Fibroblast of mammary gland (primary cell): ENCODE measurements around the gene SERPINB5.
"Not testable (repeated sequence)": the region's sequence is repeated elsewhere in the genome, so short reads cannot be mapped to it uniquely, and the experiment has no call there.

Experiments used
- DNase-seq: peaks from one replicate; pipeline ENCODE4 v3.0.0-alpha.2; 2010; ENCODE audit warnings: low read depth
- H3K4me3 ChIP-seq: 2 replicates; pipeline ENCODE4 v1.5.1; 2011; ENCODE audit warnings: low read depth, mild to moderate bottlenecking, low read length, moderate library complexity; ENCODE audit not compliant: control insufficient read depth
- TF ChIP-seq, protein P1 (sequence below): conservative IDR thresholded peaks from 2 replicates; pipeline ENCODE4 v1.5.1; 2011; ENCODE audit warnings: low read depth, low read length, inconsistent platforms; ENCODE audit not compliant: control insufficient read depth, insufficient read depth

The SERPINB5 gene

DNA sequence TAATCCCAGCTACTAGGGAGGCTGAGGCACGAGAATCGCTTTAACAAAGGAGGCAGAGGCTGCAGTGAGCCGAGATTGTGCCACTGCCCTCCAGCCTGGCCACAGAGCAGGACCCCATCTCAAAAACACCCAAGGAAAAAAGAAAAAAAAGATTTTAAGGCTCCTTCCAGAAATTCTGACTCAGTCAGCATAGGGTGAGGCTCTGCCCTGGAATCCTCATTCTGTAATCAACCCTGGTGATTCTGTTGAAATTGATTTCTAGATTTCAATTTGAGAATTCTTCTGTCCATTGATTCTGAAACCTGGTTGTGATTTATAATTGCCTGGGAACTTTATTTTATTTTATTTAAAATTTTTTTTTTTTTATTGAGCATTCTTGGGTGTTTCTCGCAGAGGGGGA lies 27.3 kb upstream of the SERPINB5 start:
- no peak for DNase-seq
- TF ChIP-seq, protein P1, sequence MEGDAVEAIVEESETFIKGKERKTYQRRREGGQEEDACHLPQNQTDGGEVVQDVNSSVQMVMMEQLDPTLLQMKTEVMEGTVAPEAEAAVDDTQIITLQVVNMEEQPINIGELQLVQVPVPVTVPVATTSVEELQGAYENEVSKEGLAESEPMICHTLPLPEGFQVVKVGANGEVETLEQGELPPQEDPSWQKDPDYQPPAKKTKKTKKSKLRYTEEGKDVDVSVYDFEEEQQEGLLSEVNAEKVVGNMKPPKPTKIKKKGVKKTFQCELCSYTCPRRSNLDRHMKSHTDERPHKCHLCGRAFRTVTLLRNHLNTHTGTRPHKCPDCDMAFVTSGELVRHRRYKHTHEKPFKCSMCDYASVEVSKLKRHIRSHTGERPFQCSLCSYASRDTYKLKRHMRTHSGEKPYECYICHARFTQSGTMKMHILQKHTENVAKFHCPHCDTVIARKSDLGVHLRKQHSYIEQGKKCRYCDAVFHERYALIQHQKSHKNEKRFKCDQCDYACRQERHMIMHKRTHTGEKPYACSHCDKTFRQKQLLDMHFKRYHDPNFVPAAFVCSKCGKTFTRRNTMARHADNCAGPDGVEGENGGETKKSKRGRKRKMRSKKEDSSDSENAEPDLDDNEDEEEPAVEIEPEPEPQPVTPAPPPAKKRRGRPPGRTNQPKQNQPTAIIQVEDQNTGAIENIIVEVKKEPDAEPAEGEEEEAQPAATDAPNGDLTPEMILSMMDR, result no peak
- no peak overlapping the region for H3K4me3 ChIP-seq

DNA sequence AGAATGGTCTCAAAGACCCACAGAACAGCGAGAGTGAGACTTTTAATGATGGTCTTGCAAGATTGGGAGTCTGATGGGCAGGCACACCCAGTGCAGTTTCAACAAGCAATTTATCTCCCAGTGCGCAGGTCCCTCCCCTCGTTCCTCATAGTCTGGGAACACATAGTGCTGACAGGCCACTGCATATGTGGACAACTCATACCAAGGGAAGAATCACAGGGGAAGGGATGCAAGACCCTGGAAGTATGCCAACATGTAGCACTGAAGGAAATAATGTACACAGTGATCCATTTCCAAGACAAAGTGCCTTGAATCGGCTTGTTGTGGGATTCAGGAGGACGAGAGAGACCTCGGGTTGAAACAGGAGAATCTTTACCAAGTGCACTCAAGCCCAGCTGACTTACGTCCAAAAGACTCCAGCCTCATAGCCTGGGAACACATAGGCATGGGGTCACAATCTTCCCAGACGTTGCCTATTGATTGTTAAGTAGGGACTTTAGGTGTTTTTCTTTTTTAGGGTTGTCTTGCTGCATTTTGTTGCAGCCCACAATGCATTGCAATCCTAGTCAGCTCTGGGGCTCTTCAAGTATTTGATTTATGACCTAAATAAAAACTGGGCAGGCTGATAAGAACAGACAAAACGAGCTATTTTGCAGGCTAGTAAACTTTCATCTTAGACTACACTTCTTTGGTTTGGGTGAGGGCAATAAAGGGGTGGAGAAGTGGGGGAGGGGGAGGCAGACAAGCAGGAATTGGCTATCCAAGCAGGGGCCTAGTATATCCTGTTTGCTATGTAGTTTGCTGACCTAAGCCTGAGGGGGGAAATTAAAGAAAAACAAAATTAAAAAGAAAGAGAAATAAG lies 24.7 kb upstream of the SERPINB5 start:
- peak; percentile 68 for DNase-seq
- TF ChIP-seq, protein P1, result no peak
- H3K4me3 ChIP-seq, result no peak overlapping the region

DNA sequence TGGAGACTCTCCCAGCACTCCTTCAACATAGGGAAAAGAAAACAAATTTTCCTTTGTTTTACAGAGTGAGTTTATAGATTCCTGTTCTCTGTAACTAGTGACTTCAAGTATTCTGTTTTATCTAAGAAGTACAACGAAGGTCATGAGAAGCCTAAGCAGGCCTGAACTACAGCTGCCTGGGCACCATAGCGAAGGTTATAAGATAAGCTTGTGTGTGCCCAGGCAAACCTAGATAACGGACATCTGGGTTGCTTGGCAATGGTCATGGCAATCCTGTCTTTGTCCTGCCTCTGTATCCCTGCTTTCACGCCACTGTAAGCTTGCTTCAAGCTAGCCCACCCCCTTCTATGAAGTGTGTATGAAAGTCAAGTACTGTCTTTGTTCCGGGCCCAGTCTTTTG lies 24.0 kb upstream of the SERPINB5 start:
- H3K4me3 ChIP-seq, DNase-seq: not testable (repeated sequence)

DNA sequence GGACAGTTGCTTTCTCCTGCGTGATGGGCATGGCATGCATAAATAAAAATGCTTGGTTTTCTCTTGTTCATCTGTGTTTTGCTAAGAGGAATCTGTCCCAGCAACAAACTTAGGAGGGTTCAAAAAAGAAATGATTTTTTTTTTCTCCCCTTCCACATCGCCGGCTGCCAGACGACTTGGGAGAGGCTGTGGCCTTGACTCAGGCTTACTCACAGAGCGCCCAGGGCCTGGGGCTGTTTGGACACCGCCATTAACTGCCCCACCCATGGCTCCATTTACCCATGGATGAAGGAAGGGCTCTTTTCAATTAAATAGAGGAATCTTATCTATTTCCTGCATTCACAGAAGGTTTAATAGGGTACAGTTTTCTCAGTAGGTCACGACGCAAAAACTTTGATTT lies 22.3 kb upstream of the SERPINB5 start:
- DNase-seq, result no peak
- TF ChIP-seq, protein P1, result no peak
- no peak overlapping the region for H3K4me3 ChIP-seq

DNA sequence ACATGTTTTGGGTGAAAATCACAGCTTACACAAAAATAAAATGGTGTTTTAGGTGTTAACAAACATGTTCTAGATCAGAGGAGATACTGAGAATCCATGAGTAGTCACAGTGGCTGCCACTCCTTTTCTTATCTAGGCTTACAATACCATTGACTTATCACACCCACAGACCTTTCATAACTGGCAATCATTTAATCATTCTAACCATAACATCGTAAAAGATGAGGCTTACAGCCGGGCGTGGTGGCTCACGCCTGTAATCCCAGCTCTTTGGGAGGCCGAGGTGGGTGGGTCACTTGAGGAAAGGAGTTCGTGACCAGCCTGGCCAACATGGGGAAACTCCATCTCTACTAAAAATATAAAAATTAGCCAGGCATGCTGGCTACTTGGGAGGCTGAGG lies 18.8 kb upstream of the SERPINB5 start:
- H3K4me3 ChIP-seq, result no peak overlapping the region
- TF ChIP-seq, protein P1, result no peak
- DNase-seq, result no peak

DNA sequence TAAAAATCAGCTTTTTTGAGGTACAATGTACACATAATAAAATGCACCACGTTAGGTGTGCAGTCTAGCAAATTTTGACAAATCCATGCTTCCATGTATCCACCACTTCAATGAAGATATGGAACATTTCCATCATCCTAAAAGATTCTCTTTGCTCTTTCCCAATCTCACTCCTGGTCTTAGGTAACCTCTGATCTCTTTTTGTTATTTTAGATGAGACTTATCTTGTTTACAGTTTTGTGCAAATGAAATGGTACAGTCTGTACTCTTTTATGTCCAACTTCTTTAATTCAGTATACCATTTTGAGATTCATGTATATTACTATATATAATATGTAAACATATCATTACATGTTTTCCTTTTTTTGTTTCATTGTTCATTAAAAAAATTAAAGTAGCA lies 16.3 kb upstream of the SERPINB5 start:
- H3K4me3 ChIP-seq, result no peak overlapping the region
- no peak for DNase-seq
- TF ChIP-seq, protein P1, result no peak

DNA sequence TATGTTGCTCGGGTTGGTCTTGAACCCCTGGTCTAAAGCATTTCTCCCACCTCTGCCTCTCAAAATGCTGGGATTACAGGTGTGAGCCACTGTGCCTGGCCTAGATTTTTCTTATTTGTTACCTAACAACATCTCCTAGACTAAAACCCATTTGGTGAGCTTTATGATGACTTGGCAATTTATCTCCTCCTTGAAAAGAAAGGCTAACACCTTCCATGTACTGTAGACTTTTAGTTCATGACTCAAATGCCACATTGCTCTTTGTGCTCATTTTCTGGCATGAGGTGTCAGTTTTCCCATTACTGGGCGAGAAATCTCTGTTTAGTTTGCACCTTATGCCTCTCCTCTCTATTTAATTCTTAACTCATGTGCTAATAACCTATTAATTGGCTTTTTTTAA lies 12.3 kb upstream of the SERPINB5 start:
- H3K4me3 ChIP-seq, result no peak overlapping the region
- TF ChIP-seq, protein P1, result no peak

More for the DNA sequence above, 12.3 kb upstream of the SERPINB5 start:
- no peak for DNase-seq
